Coronary artery (tissue), 2 donors: ENCODE results near the gene LRG1.
"Not testable (repeated sequence)": the region's sequence is repeated elsewhere in the genome, so short reads cannot be mapped to it uniquely, and the experiment has no call there.

Experiments
- DNase-seq: peaks from one replicate; pipeline ENCODE4 v3.0.0-alpha.2; 2017; ENCODE audit warnings: low spot score
- H3K27ac ChIP-seq, 2 donors: fragments of 200-600 bp; sonication (generic); one replicate each; pipeline ENCODE4 v1.5.1; 2016 to 2019
- H3K4me3 ChIP-seq: fragments of 200-600 bp; sonication (generic); 2 replicates; pipeline ENCODE4 v1.5.1; 2016; ENCODE audit warnings: mild to moderate bottlenecking, moderate library complexity
- CTCF ChIP-seq: fragments of 200-600 bp; sonication (generic); IDR thresholded peaks from one replicate; pipeline ENCODE4 v1.5.1; 2019; ENCODE audit warnings: antibody characterized with exemption

The LRG1 gene

GRCh38 chr19:4533835-4534424 lies 5.9 kb downstream of the LRG1 start:
- H3K4me3 ChIP-seq = no peak overlapping the region
- H3K27ac ChIP-seq = no peak overlapping the region
- no peak for TF ChIP-seq CTCF
- DNase-seq = no peak

DNA sequence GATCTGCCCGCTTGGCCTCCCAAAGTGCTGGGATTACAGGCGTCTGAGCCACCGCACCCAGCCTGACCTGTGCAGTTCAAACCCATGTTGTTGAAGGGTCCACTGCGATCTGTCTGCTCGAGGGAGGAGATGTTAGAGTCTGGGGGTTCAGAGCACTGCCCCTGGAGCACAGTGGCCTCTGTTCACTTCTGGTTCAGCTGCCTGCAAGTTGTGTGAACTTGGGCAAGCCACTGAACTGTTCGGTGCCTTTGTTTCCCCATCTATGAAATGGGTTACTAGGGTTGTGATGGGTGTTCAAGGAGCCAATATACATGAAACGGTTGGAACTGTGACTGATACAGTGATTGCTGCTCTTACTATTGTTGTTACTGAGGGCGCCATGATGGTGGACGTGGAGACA lies 6.5 kb downstream of the LRG1 start:
- TF ChIP-seq CTCF = no peak

DNA sequence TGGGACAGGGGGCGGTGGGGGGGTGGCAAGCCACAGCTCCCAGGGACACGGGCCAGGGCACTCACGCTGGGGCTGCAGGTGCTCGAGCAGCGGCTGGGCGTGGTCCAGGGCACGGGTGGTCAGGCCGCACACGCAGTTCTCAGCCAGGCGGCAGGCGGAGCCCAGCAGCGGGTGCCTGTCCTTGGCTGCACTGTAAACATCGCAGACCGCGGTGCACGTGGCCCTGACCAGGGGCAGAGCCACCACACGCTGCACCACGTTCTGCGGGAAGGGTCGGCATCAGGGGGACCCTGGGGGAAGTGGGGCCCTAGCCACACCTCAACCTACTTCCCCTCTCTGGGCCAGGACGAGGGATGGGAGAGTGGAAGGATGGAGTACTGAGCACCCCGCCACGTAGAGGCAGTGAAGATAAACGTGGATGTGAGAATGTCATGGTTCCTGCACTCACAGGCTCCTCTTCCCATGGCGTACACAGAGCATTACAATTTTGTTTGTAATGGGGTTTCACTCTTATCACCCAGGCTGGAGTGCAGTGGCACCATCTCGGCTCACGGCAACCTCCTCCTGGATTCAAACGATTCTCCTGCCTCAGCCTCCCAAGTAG lies 8.2 kb downstream of the LRG1 start:
- no peak for DNase-seq
- TF ChIP-seq CTCF = no peak
- Histone ChIP-seq H3K4me3 (no peak overlapping the region), H3K27ac (no peak overlapping the region)

More for the DNA sequence above, 6.5 kb downstream of the LRG1 start:
- no peak for DNase-seq
- Histone ChIP-seq H3K27ac (no peak overlapping the region), H3K4me3 (no peak overlapping the region)

DNA sequence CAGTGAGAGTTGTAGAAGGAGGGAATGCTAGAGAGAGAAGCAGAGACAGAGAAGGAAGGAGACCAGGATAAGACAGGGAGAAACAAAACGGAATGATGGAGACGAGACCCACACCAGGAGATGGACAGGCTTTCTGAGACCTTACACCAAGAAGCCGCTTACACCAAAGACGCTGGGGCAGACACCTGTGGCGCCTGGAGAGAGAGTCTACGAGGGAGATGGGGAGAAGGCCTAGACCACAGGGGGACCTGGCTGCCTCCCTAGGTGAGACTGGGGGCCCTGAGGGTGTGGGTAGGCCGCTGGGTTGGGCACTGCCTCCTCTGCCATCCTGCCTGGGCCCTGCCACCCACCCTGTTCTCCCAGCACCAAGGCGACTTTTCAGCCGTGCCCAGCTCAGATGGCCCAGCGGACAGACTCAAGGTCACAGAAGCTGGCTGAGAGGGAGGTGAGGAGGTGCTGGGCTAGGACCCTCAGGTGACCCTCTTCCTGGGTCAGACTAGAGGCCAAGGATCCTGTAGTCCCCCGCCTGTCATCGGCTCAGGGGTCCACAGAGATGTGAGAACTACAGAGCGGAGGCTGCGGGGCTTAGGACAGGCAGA lies 9.8 kb downstream of the LRG1 start:
- no peak for DNase-seq
- no peak for TF ChIP-seq CTCF
- H3K27ac ChIP-seq = no peak overlapping the region
- no peak overlapping the region for H3K4me3 ChIP-seq

DNA sequence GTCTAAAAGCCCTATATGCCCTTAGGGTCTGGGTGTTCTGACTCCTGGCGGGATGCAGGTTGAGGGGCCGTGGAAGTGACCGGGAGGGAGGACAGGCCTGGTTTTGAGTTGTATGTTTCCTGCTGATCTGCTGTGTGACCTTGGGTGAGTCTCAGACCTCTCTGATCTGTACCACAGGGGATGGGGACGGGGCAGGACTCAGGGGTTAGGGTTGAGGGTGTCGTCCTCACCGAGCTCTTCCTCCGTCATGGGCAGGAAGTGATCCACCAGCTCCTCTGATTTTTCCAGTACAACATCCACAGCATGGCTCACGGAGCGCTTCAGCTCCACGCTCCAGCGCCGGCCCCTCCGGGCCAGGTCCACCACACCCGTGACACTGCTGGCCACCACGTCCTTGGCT lies 11.0 kb downstream of the LRG1 start:
- Histone ChIP-seq H3K27ac (no peak overlapping the region), H3K4me3 (no peak overlapping the region)
- TF ChIP-seq CTCF = no peak
- DNase-seq = no peak

DNA sequence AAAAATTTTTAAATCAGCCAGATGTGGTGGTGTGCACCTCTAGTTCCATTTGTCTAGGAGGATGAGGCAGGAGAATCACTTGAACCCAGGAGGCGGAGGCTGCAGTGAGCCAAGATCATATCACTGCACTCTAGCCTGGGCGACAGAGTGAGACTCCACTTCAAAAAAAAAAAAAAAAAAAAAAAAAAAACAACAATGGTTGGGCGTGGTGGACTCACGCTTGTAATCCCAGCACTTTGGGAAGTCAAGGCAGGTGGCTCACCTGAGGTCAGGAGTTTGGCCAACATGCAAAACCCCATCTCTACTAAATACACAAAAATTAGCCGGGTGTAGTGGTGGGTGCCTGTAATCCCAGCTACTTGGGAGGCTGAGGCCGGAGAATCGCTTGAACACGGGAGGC lies 12.5 kb downstream of the LRG1 start:
- not testable (repeated sequence) for DNase-seq, H3K27ac ChIP-seq, H3K4me3 ChIP-seq

DNA sequence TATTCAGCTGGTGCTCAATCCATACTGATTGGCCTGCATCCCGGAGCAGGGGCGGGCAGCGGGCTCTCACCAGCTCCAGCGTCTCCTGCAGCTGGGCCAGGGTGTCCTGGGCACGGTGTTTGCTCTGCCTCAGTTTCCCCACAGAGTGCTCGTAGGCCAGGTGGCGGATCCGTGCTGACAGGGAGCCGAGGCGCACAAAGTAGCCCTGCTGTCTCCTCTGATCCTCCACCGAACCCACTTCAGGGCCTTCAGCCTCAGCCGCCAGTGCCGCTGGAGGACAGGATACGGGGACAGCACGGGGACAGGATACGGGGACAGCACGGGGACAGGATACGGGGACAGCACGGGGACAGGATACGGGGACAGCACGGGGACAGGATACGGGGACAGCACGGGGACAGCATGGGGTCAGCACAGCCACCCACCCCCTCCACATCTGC lies 14.3 kb downstream of the LRG1 start:
- H3K4me3 ChIP-seq = no peak overlapping the region
- no peak for TF ChIP-seq CTCF
- H3K27ac ChIP-seq = no peak overlapping the region

More for the DNA sequence above, 14.3 kb downstream of the LRG1 start:
- no peak for DNase-seq
